ENCODE results near the gene ADAMTSL1. TPM values are rescaled to one million over a fixed set of nuclear protein-coding genes. Genes with fewer than 3 reads are reported as not detected.

The ADAMTSL1 gene
- total and polyA plus RNA-seq, 5 donors from 2014 or later: not detected

DNA sequence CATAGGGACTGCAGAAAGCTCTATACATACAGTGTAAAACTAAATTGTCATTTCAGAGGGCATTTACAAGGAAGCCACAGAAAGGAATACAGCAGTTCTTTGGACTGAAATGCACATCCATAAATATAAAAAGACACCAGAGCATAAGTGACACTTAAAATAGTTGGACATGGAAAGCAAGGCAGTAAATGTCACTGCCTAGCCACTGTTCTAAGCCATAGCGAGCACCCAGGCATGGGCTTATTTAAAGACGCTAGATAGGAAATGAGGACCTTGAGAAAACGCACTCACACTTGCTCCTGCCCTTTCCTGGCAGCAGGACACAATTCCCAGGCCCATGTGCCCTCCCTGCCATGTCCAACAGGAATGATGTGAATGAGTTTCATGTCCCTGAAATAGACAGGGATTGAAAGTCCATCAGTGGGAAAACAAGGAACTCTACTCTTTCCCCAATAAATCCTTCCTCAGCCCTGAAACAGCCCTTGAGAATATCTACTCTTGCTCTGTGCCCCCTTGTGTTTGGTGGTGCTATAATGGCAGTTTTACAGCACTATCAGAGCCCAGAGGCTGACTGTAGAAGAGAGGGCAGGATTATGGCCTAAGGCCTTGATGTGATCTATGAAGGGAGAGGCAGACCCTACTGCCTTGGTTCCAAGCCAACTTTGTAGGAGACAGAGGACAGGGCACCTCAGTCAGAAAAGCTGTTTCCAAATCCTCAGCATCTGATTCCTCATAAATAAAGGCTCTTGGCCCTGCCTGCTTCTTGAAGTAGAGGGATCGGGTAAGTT lies 376.1 kb downstream of the ADAMTSL1 start:
- ATAC-seq (ENCODE audit: low read depth in 2 of 2) (no peak), DNase-seq (no peak)
- H3K4me3 Mint-ChIP-seq: no peak overlapping the region
- no peak overlapping the region for H3K27ac Mint-ChIP-seq
- peaks cover 0 to 1% (median 0%) of the 10 kb centered on the region in 7 donors for H3K9me3 Mint-ChIP-seq
- no peaks in the 10 kb centered on the region for H3K4me1 Mint-ChIP-seq
- Histone ChIP-seq H3K9me3 (ENCODE audit: control insufficient read depth in 2 of 2, low read length in 2 of 2) (no peaks in the 10 kb centered on the region), H3K36me3 (ENCODE audit: control insufficient read depth, insufficient read depth, low read length) (no peaks in the 10 kb centered on the region), H3K27me3 (ENCODE audit: control insufficient read depth, insufficient read depth, low read length) (no peaks in the 10 kb centered on the region), H3K27ac (ENCODE audit: insufficient read depth, low read length, poor library complexity, severe bottlenecking) (no peak overlapping the region), H3K4me1 (ENCODE audit: control insufficient read depth, insufficient read depth, low read length, poor library complexity, severe bottlenecking) (no peaks in the 10 kb centered on the region), H3K4me3 (ENCODE audit: low read depth, low read length) (no peak overlapping the region)
- H3K36me3 Mint-ChIP-seq: no peaks in the 10 kb centered on the region
- H3K27me3 Mint-ChIP-seq: peaks cover 7% of the 10 kb centered on the region

GRCh38 chr9:18851069-18851795 lies 377.3 kb downstream of the ADAMTSL1 start:
- Mint-ChIP-seq H3K4me1 (no peaks in the 10 kb centered on the region), H3K9me3 (peaks cover 0 to 1% (median 0%) of the 10 kb centered on the region in 7 donors), H3K27me3 (peaks cover 12% of the 10 kb centered on the region), H3K36me3 (no peaks in the 10 kb centered on the region), H3K4me3 (no peak overlapping the region), H3K27ac (no peak overlapping the region)
- DNase-seq (no peak), ATAC-seq (ENCODE audit: low read depth in 2 of 2) (no peak)
- Histone ChIP-seq H3K4me1 (ENCODE audit: control insufficient read depth, insufficient read depth, low read length, poor library complexity, severe bottlenecking) (no peaks in the 10 kb centered on the region), H3K36me3 (ENCODE audit: control insufficient read depth, insufficient read depth, low read length) (no peaks in the 10 kb centered on the region), H3K27me3 (ENCODE audit: control insufficient read depth, insufficient read depth, low read length) (no peaks in the 10 kb centered on the region), H3K9me3 (ENCODE audit: control insufficient read depth in 2 of 2, low read length in 2 of 2) (no peaks in the 10 kb centered on the region), H3K4me3 (ENCODE audit: low read depth, low read length) (no peak overlapping the region), H3K27ac (ENCODE audit: insufficient read depth, low read length, poor library complexity, severe bottlenecking) (no peak overlapping the region)

DNA sequence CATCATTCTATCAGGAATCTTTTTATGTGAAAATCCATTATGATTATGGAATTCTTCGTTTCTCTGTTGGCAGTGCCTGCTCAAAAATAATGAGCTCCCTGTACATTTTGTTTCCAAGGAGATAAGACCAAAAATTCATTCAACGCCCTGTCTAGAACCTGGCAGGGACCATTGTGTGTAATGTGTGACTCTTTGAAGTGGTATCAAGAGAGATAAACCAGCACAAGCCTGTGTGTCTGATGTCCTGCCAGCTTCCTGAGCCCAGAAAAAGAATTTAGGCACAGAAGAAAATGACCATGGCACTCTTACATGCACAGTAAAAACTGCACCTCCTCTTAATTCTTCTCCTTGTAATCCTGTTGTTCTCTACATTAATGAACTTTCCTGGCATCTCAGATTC lies 381.7 kb downstream of the ADAMTSL1 start:
- Mint-ChIP-seq H3K4me3 (no peak overlapping the region), H3K27me3 (peaks cover 12% of the 10 kb centered on the region), H3K9me3 (peaks cover 0 to 1% (median 0%) of the 10 kb centered on the region in 7 donors), H3K27ac (no peak overlapping the region), H3K4me1 (no peaks in the 10 kb centered on the region), H3K36me3 (no peaks in the 10 kb centered on the region)
- no peaks in the 10 kb centered on the region for H3K4me1 ChIP-seq (ENCODE audit: control insufficient read depth, insufficient read depth, low read length, poor library complexity, severe bottlenecking)
- H3K9me3 ChIP-seq (ENCODE audit: control insufficient read depth in 2 of 2, low read length in 2 of 2): no peaks in the 10 kb centered on the region
- H3K27ac ChIP-seq (ENCODE audit: insufficient read depth, low read length, poor library complexity, severe bottlenecking): no peak overlapping the region
- DNase-seq (no peak), ATAC-seq (ENCODE audit: low read depth in 2 of 2) (no peak)
- no peaks in the 10 kb centered on the region for H3K27me3 ChIP-seq (ENCODE audit: control insufficient read depth, insufficient read depth, low read length)
- no peak overlapping the region for H3K4me3 ChIP-seq (ENCODE audit: low read depth, low read length)
- H3K36me3 ChIP-seq (ENCODE audit: control insufficient read depth, insufficient read depth, low read length): no peaks in the 10 kb centered on the region

DNA sequence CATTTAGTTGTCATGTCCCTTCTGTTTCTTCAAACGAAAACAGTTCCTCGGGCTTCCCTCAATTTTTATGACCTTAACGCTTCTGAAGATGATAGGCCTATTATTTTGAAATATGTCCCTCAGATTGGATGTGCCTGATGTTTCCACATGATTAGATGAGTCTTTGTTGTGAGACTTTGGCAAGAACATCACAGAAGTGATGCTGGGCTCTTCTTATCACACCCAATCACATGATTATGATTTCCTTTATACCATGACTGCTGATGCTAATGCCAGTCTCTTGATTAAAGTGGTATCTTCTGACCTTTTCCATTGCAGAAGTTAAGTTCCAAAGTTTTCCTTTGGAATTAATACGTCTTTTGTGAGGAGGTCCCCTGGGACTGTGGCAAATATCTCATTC lies 383.4 kb downstream of the ADAMTSL1 start:
- Histone ChIP-seq H3K27me3 (ENCODE audit: control insufficient read depth, insufficient read depth, low read length) (no peaks in the 10 kb centered on the region), H3K36me3 (ENCODE audit: control insufficient read depth, insufficient read depth, low read length) (no peaks in the 10 kb centered on the region), H3K9me3 (ENCODE audit: control insufficient read depth in 2 of 2, low read length in 2 of 2) (no peaks in the 10 kb centered on the region), H3K4me1 (ENCODE audit: control insufficient read depth, insufficient read depth, low read length, poor library complexity, severe bottlenecking) (no peaks in the 10 kb centered on the region), H3K27ac (ENCODE audit: insufficient read depth, low read length, poor library complexity, severe bottlenecking) (no peak overlapping the region), H3K4me3 (ENCODE audit: low read depth, low read length) (no peak overlapping the region)
- Mint-ChIP-seq H3K27ac (no peak overlapping the region), H3K9me3 (no peaks in the 10 kb centered on the region), H3K4me1 (no peaks in the 10 kb centered on the region), H3K27me3 (peaks cover 12% of the 10 kb centered on the region), H3K4me3 (no peak overlapping the region), H3K36me3 (no peaks in the 10 kb centered on the region)
- ATAC-seq (ENCODE audit: low read depth in 2 of 2): no peak
- no peak for DNase-seq

DNA sequence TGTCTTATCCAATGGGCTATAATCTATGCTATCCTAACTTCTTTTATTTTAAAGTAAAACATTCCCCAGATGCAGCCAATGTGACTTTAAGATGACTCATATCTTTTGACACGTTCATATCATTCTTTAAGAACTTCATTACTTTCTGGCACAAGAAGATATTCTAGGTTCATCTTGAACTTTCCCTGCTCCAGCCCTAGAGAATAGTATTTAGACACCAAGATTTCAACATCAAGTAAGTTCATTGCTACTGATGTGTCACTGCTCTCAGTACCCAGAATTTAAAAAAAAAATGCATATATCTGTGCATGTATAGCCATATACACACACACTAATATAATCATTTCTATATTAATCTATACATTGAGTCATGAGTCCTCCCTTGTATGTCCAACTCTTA lies 383.8 kb downstream of the ADAMTSL1 start:
- H3K27ac Mint-ChIP-seq: no peak overlapping the region
- H3K4me1 ChIP-seq (ENCODE audit: control insufficient read depth, insufficient read depth, low read length, poor library complexity, severe bottlenecking): no peaks in the 10 kb centered on the region
- H3K27me3 Mint-ChIP-seq: peaks cover 11% of the 10 kb centered on the region
- no peak overlapping the region for H3K27ac ChIP-seq (ENCODE audit: insufficient read depth, low read length, poor library complexity, severe bottlenecking)
- no peak overlapping the region for H3K4me3 Mint-ChIP-seq
- H3K9me3 Mint-ChIP-seq: no peaks in the 10 kb centered on the region
- no peaks in the 10 kb centered on the region for H3K9me3 ChIP-seq (ENCODE audit: control insufficient read depth in 2 of 2, low read length in 2 of 2)
- no peaks in the 10 kb centered on the region for H3K36me3 ChIP-seq (ENCODE audit: control insufficient read depth, insufficient read depth, low read length)
- H3K36me3 Mint-ChIP-seq: no peaks in the 10 kb centered on the region
- H3K4me3 ChIP-seq (ENCODE audit: low read depth, low read length): no peak overlapping the region
- H3K27me3 ChIP-seq (ENCODE audit: control insufficient read depth, insufficient read depth, low read length): no peaks in the 10 kb centered on the region
- DNase-seq (no peak), ATAC-seq (ENCODE audit: low read depth in 2 of 2) (no peak)
- no peaks in the 10 kb centered on the region for H3K4me1 Mint-ChIP-seq

GRCh38 chr9:18861609-18862544 lies 387.9 kb downstream of the ADAMTSL1 start:
- no peaks in the 10 kb centered on the region for H3K4me1 Mint-ChIP-seq
- no peak overlapping the region for H3K4me3 Mint-ChIP-seq
- H3K4me3 ChIP-seq (ENCODE audit: low read depth, low read length): no peak overlapping the region
- DNase-seq (no peak), ATAC-seq (ENCODE audit: low read depth in 2 of 2) (no peak)
- no peak overlapping the region for H3K27ac ChIP-seq (ENCODE audit: insufficient read depth, low read length, poor library complexity, severe bottlenecking)
- peaks cover 6% of the 10 kb centered on the region for H3K27me3 Mint-ChIP-seq
- H3K36me3 ChIP-seq (ENCODE audit: control insufficient read depth, insufficient read depth, low read length): no peaks in the 10 kb centered on the region
- no peaks in the 10 kb centered on the region for H3K27me3 ChIP-seq (ENCODE audit: control insufficient read depth, insufficient read depth, low read length)
- no peaks in the 10 kb centered on the region for H3K4me1 ChIP-seq (ENCODE audit: control insufficient read depth, insufficient read depth, low read length, poor library complexity, severe bottlenecking)
- no peaks in the 10 kb centered on the region for H3K9me3 Mint-ChIP-seq
- no peak overlapping the region for H3K27ac Mint-ChIP-seq
- H3K36me3 Mint-ChIP-seq: no peaks in the 10 kb centered on the region
- H3K9me3 ChIP-seq (ENCODE audit: control insufficient read depth in 2 of 2, low read length in 2 of 2): no peaks in the 10 kb centered on the region

- DNase-seq: no peak
- Histone ChIP-seq H3K4me3 (ENCODE audit: low read depth, low read length) (no peak overlapping the region), H3K27ac (ENCODE audit: insufficient read depth, low read length, poor library complexity, severe bottlenecking) (no peak overlapping the region), H3K9me3 (ENCODE audit: control insufficient read depth in 2 of 2, low read length in 2 of 2) (no peaks in the 10 kb centered on the region), H3K27me3 (ENCODE audit: control insufficient read depth, insufficient read depth, low read length) (no peaks in the 10 kb centered on the region), H3K4me1 (ENCODE audit: control insufficient read depth, insufficient read depth, low read length, poor library complexity, severe bottlenecking) (no peaks in the 10 kb centered on the region), H3K36me3 (ENCODE audit: control insufficient read depth, insufficient read depth, low read length) (no peaks in the 10 kb centered on the region)
- H3K27me3 Mint-ChIP-seq: peaks cover 6% of the 10 kb centered on the region
- no peaks in the 10 kb centered on the region for H3K36me3 Mint-ChIP-seq
- H3K4me3 Mint-ChIP-seq: no peak overlapping the region
- no peaks in the 10 kb centered on the region for H3K4me1 Mint-ChIP-seq
- H3K9me3 Mint-ChIP-seq: peaks cover 0 to 8% (median 0%) of the 10 kb centered on the region in 7 donors
- H3K27ac Mint-ChIP-seq: no peak overlapping the region
- no peak for ATAC-seq (ENCODE audit: low read depth in 2 of 2)
Measured at GRCh38 chr9:18863791-18864190, 389.8 kb downstream of the ADAMTSL1 start.
